HepG2 (cell line): ENCODE measurements around the gene BLVRA. TPM values are rescaled to one million over a fixed set of nuclear protein-coding genes. Genes with fewer than 3 reads are reported as not detected.

Experiments
- HNRNPLL ChIP-seq: fragments of 200-400 bp; formaldehyde crosslinking; IDR thresholded peaks from 2 replicates; pipeline ENCODE4 v1.6.1; 2017; ENCODE audit warnings: mild to moderate bottlenecking, low read depth, low read length; ENCODE audit not compliant: poor library complexity, severe bottlenecking
- MAZ ChIP-seq, 2 experiments: sonication (generic) in 1 of 2; formaldehyde crosslinking in 1 of 2; IDR thresholded peaks; 2 replicates each; pipeline versions ENCODE4 v1.5.0 to v1.6.1; 2012 to 2020; ENCODE audit warnings: low read depth in 2 of 2, mild to moderate bottlenecking in 2 of 2, borderline replicate concordance in 1 of 2, improper control_type of control experiment in 1 of 2, low read length in 1 of 2, missing genetic modification reagents in 1 of 2, moderate library complexity in 1 of 2
- PREB ChIP-seq: sonication (generic); formaldehyde crosslinking; IDR thresholded peaks from 2 replicates; pipeline ENCODE4 v1.4.0; 2020; ENCODE audit warnings: missing genetic modification reagents
- RBFOX2 ChIP-seq: fragments of 200-400 bp; formaldehyde crosslinking; IDR thresholded peaks from 2 replicates; pipeline ENCODE4 v1.6.1; 2017; ENCODE audit warnings: low read depth, mild to moderate bottlenecking, low read length
- SIN3A ChIP-seq: IDR thresholded peaks from 2 replicates; pipeline ENCODE4 v1.6.1; 2011; ENCODE audit warnings: low read depth, mild to moderate bottlenecking, control low read depth, low read length, borderline replicate concordance
- THAP8 ChIP-seq: sonication (generic); formaldehyde crosslinking; IDR thresholded peaks from 2 replicates; pipeline ENCODE4 v1.5.1; 2020; ENCODE audit warnings: missing genetic modification reagents, mild to moderate bottlenecking, borderline replicate concordance
- ZFP82 ChIP-seq: sonication (generic); formaldehyde crosslinking; IDR thresholded peaks from 2 replicates; pipeline ENCODE4 v1.5.1; 2020; ENCODE audit warnings: mild to moderate bottlenecking, missing genetic modification reagents, borderline replicate concordance
- ZNF430 ChIP-seq: sonication (generic); formaldehyde crosslinking; IDR thresholded peaks from 2 replicates; pipeline ENCODE4 v1.9.0; 2021; ENCODE audit warnings: mild to moderate bottlenecking, missing genetic modification reagents
- ZNF550 ChIP-seq: sonication (generic); formaldehyde crosslinking; IDR thresholded peaks from 2 replicates; pipeline ENCODE4 v1.4.0; 2020; ENCODE audit warnings: mild to moderate bottlenecking, missing genetic modification reagents, borderline replicate concordance
- ZNF558 ChIP-seq: sonication (generic); formaldehyde crosslinking; IDR thresholded peaks from 2 replicates; pipeline ENCODE4 v1.9.0; 2022; ENCODE audit warnings: mild to moderate bottlenecking, missing genetic modification reagents, borderline replicate concordance
- ZNF768 ChIP-seq: sonication (generic); formaldehyde crosslinking; IDR thresholded peaks from 2 replicates; pipeline ENCODE4 v1.4.0; 2020; ENCODE audit warnings: missing genetic modification reagents
- ZNF788 ChIP-seq: sonication (generic); formaldehyde crosslinking; IDR thresholded peaks from 2 replicates; pipeline ENCODE4 v1.5.0; 2020; ENCODE audit warnings: mild to moderate bottlenecking, missing genetic modification reagents, borderline replicate concordance
- polyA plus RNA-seq, 8 experiments: library from polyadenylated mRNA; depleted of rRNA in 3 of 8; stranded (reverse) in 7 of 8; unstranded in 1 of 8; fragments of >200 nt; fragmentation: Illumina TruSeq in 4 of 8; extraction: Trizol in 4 of 8; gene quantifications; 2 replicates each; pipeline versions ENCODE4 v1.2.1 to v1.2.3, GENCODE V29; 2011 to 2016; ENCODE audit warnings: low read depth in 4 of 8, missing spikeins in 1 of 8, mixed read lengths in 1 of 8; ENCODE audit not compliant: insufficient read depth in 1 of 8
- total RNA-seq, 5 experiments: library from RNA; depleted of rRNA; stranded (reverse); fragments of >200 nt; fragmentation: Illumina TruSeq; extraction: Trizol; gene quantifications; 2 replicates each; pipeline ENCODE4 v1.2.3, GENCODE V29; 2016; ENCODE audit warnings: low read depth in 1 of 5
- TF ChIP-seq, protein P1 (sequence below): sonication (generic); formaldehyde crosslinking; IDR thresholded peaks from 2 replicates; pipeline ENCODE4 v1.8.1; 2022; ENCODE audit warnings: low read depth, mild to moderate bottlenecking, missing genetic modification reagents
- TF ChIP-seq, protein P2 (sequence below): IDR thresholded peaks from 2 replicates; pipeline ENCODE4 v1.6.1; 2016
- TF ChIP-seq, protein P3 (sequence below): sonication (generic); formaldehyde crosslinking; IDR thresholded peaks from 2 replicates; pipeline ENCODE4 v1.4.0; 2020; ENCODE audit warnings: missing genetic modification reagents, borderline replicate concordance

Gene BLVRA
- total and polyA plus RNA-seq, 2 of the 13 experiments (the other 11 are each of a cell fraction or from before 2014, with no cell fraction given), result 39.2 to 64.2 TPM

DNA sequence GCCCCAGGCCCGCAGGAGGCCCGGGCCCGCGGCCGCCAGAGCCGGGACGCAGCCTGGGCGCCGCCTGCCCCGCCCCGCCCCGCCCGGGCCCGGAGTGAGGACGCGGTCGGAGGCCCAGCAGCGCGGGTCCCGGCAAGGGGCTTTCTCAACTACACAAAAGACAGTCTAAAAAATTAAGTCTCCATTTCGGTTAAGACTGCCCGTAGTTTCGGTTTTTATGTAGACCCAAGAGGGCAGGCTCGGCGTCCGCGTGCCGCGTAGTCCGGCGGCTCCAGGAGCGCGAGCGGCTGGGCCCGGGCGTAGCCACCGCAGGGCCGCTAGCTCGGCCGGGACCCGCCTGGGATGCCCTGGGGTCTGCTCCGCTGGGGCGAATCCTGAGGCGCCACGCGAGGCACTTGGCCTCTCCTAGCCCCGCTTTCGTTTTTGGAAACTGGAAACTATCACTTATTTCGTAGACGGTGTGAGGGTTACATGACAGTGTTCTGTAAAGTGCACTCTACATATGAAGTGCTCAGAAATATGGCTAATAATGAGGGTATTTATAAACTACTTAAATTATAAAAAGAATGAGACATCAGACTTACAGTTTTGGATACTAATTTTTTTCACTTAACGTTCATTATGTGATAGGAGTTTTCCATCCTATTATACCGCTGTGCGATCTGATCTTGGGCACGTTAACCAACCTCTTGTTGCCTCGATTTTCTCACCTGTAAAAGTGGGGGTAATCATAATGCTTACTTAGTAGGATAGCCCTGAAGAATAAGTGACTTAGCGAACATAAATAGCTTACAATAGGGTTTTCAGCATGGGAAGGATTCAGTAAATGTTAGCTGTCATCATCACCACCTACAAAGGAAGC is 573 bp downstream of the BLVRA start (continued):
- TF ChIP-seq HNRNPLL, result peak; percentile 85
- peak; percentile 4; the same call in 1 of the 2 replicates for TF ChIP-seq ZNF430 (CRISPR knock-in tag)
- 0 out of 2 replicates have a peak, but pooled peaks have one; percentile 12 for TF ChIP-seq ZNF558 (CRISPR knock-in tag)
- TF ChIP-seq, protein P1, sequence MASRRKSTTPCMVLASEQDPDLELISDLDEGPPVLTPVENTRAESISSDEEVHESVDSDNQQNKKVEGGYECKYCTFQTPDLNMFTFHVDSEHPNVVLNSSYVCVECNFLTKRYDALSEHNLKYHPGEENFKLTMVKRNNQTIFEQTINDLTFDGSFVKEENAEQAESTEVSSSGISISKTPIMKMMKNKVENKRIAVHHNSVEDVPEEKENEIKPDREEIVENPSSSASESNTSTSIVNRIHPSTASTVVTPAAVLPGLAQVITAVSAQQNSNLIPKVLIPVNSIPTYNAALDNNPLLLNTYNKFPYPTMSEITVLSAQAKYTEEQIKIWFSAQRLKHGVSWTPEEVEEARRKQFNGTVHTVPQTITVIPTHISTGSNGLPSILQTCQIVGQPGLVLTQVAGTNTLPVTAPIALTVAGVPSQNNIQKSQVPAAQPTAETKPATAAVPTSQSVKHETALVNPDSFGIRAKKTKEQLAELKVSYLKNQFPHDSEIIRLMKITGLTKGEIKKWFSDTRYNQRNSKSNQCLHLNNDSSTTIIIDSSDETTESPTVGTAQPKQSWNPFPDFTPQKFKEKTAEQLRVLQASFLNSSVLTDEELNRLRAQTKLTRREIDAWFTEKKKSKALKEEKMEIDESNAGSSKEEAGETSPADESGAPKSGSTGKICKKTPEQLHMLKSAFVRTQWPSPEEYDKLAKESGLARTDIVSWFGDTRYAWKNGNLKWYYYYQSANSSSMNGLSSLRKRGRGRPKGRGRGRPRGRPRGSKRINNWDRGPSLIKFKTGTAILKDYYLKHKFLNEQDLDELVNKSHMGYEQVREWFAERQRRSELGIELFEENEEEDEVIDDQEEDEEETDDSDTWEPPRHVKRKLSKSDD, result no peak
- TF ChIP-seq SIN3A, result peak; percentile 21; the same call in 1 of the 2 replicates
- TF ChIP-seq ZNF768 (CRISPR knock-in tag), result no peak; the same call in 1 of the 2 replicates
- no peak for TF ChIP-seq THAP8 (CRISPR knock-in tag)
- peak; percentile 30; the same call in 1 of the 2 replicates for TF ChIP-seq ZFP82
- 0 out of 2 replicates have a peak, but pooled peaks have one; percentile 2 for TF ChIP-seq ZNF788 (CRISPR knock-in tag)
- no peak for TF ChIP-seq PREB (CRISPR knock-in tag)
- no peak for TF ChIP-seq ZNF550
- TF ChIP-seq, protein P2, sequence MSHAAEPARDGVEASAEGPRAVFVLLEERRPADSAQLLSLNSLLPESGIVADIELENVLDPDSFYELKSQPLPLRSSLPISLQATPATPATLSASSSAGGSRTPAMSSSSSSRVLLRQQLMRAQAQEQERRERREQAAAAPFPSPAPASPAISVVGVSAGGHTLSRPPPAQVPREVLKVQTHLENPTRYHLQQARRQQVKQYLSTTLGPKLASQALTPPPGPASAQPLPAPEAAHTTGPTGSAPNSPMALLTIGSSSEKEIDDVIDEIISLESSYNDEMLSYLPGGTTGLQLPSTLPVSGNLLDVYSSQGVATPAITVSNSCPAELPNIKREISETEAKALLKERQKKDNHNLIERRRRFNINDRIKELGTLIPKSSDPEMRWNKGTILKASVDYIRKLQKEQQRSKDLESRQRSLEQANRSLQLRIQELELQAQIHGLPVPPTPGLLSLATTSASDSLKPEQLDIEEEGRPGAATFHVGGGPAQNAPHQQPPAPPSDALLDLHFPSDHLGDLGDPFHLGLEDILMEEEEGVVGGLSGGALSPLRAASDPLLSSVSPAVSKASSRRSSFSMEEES, result no peak
- TF ChIP-seq RBFOX2, result peak; percentile 27
- TF ChIP-seq, protein P3, sequence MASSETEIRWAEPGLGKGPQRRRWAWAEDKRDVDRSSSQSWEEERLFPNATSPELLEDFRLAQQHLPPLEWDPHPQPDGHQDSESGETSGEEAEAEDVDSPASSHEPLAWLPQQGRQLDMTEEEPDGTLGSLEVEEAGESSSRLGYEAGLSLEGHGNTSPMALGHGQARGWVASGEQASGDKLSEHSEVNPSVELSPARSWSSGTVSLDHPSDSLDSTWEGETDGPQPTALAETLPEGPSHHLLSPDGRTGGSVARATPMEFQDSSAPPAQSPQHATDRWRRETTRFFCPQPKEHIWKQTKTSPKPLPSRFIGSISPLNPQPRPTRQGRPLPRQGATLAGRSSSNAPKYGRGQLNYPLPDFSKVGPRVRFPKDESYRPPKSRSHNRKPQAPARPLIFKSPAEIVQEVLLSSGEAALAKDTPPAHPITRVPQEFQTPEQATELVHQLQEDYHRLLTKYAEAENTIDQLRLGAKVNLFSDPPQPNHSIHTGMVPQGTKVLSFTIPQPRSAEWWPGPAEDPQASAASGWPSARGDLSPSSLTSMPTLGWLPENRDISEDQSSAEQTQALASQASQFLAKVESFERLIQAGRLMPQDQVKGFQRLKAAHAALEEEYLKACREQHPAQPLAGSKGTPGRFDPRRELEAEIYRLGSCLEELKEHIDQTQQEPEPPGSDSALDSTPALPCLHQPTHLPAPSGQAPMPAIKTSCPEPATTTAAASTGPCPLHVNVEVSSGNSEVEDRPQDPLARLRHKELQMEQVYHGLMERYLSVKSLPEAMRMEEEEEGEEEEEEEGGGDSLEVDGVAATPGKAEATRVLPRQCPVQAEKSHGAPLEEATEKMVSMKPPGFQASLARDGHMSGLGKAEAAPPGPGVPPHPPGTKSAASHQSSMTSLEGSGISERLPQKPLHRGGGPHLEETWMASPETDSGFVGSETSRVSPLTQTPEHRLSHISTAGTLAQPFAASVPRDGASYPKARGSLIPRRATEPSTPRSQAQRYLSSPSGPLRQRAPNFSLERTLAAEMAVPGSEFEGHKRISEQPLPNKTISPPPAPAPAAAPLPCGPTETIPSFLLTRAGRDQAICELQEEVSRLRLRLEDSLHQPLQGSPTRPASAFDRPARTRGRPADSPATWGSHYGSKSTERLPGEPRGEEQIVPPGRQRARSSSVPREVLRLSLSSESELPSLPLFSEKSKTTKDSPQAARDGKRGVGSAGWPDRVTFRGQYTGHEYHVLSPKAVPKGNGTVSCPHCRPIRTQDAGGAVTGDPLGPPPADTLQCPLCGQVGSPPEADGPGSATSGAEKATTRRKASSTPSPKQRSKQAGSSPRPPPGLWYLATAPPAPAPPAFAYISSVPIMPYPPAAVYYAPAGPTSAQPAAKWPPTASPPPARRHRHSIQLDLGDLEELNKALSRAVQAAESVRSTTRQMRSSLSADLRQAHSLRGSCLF (CRISPR knock-in tag), result no peak
- TF ChIP-seq MAZ (IDR thresholded peaks at IDR 0.05; ENCODE audit: borderline replicate concordance, low read depth, low read length), result no peak
- peak; percentile 51; the same call in 1 of the 2 replicates for TF ChIP-seq MAZ (CRISPR knock-in tag; IDR thresholded peaks at IDR 0.05; ENCODE audit: low read depth)
